MM.1S (cell line): Measurements from ENCODE around the gene KMT5C.

Experiments
- CTCF ChIP-seq: fragments of 300-600 bp; sonication (generic); IDR thresholded peaks from 2 replicates; pipeline ENCODE4 v1.5.1; 2016; ENCODE audit warnings: antibody characterized with exemption, low read length, mixed read lengths
- EZH2phosphoT487 ChIP-seq: fragments of 300-600 bp; sonication (generic); IDR thresholded peaks from 2 replicates; pipeline ENCODE4 v1.6.1; 2018; ENCODE audit warnings: antibody characterized with exemption, low read length

GRCh38 chr19:55366790-55367189 lies 27.1 kb downstream of the KMT5C start:
- TF ChIP-seq CTCF (no peak), EZH2phosphoT487 (no peak)
